OCI-LY7 (cell line): Measurements from ENCODE around the gene KRT23. TPM values are rescaled to one million over a fixed set of nuclear protein-coding genes. Genes with fewer than 3 reads are reported as not detected.

Experiments
- BruUV-seq: library from RNA; stranded (reverse); fragments of 400-500 nt; replicated peaks from 2 replicates; lab custom pipeline; 2021; lab: Mats Ljungman, UMichigan
- CTCF ChIA-PET: fragments of 300-600 bp; sonication (Branson Sonifier 250); formaldehyde crosslinking; loops from one replicate; lab custom pipeline; 2022; ENCODE audit warnings: antibody characterized with exemption; ENCODE audit not compliant: unreplicated experiment; lab: Charles Lee
- POLR2A ChIA-PET: fragments of 300-600 bp; sonication (Branson Sonifier 250); formaldehyde crosslinking; loops from one replicate; lab custom pipeline; 2022; ENCODE audit warnings: antibody characterized with exemption; lab: Charles Lee
- DNase-seq: peaks from one replicate; pipeline ENCODE4 v3.0.0-alpha.2; 2015; ENCODE audit warnings: low spot score
- H2AFZ ChIP-seq: fragments of 200-600 bp; sonication (generic), shearing (Covaris generic); 2 replicates; pipeline ENCODE4 v1.6.1; 2014; ENCODE audit warnings: mild to moderate bottlenecking, antibody characterized with exemption, low read length, moderate library complexity
- H3K27ac ChIP-seq: fragments of 200-600 bp; sonication (generic); 2 replicates; pipeline ENCODE4 v1.5.1; 2014; ENCODE audit warnings: mixed run types, low read depth, mild to moderate bottlenecking, moderate library complexity, low read length, inconsistent platforms; ENCODE audit not compliant: poor library complexity, severe bottlenecking
- H3K36me3 ChIP-seq: fragments of 200-600 bp; sonication (generic); 2 replicates; pipeline ENCODE4 v1.6.1; 2014; ENCODE audit warnings: mild to moderate bottlenecking, antibody characterized with exemption, low read length, moderate library complexity, mixed read lengths; ENCODE audit not compliant: insufficient read depth
- H3K4me1 ChIP-seq: fragments of 200-600 bp; sonication (generic); 2 replicates; pipeline ENCODE4 v1.5.1; 2014; ENCODE audit warnings: mild to moderate bottlenecking, low read length; ENCODE audit not compliant: insufficient read depth, poor library complexity, severe bottlenecking
- H3K4me2 ChIP-seq: fragments of 200-600 bp; sonication (generic); 2 replicates; pipeline ENCODE4 v1.6.1; 2014; ENCODE audit warnings: mild to moderate bottlenecking, low read length
- H3K4me3 ChIP-seq: fragments of 200-600 bp; sonication (generic); 2 replicates; pipeline ENCODE4 v1.5.1; 2014; ENCODE audit warnings: mild to moderate bottlenecking, low read depth, low read length; ENCODE audit not compliant: poor library complexity, severe bottlenecking
- H3K79me2 ChIP-seq: fragments of 200-600 bp; sonication (generic); 2 replicates; pipeline ENCODE4 v1.6.1; 2016; ENCODE audit warnings: low read depth, mild to moderate bottlenecking, low read length, moderate library complexity, mixed read lengths; ENCODE audit not compliant: insufficient read depth
- H3K9me2 ChIP-seq: fragments of 200-600 bp; sonication (generic); 2 replicates; pipeline ENCODE4 v1.6.1; 2016; ENCODE audit warnings: mild to moderate bottlenecking, low read length, mixed read lengths; ENCODE audit not compliant: insufficient read depth
- H3K9me3 ChIP-seq: fragments of 200-600 bp; sonication (generic); 2 replicates; pipeline ENCODE4 v1.6.1; 2014; ENCODE audit warnings: mild to moderate bottlenecking, mixed run types, low read length, mixed read lengths
- H4K20me1 ChIP-seq: fragments of 200-600 bp; sonication (generic); 2 replicates; pipeline ENCODE4 v1.6.1; 2014; ENCODE audit warnings: mild to moderate bottlenecking, antibody characterized with exemption, low read length, moderate library complexity, mixed read lengths; ENCODE audit not compliant: insufficient read depth
- EZH2phosphoT487 ChIP-seq: fragments of 200-600 bp; sonication (generic); IDR thresholded peaks from 2 replicates; pipeline ENCODE4 v1.6.1; 2018; ENCODE audit warnings: low read depth, borderline replicate concordance, mild to moderate bottlenecking, mixed run types, antibody characterized with exemption, low read length, moderate library complexity, mixed read lengths
- intact Hi-C: fragments of 100-400 bp; cut with micrococcal nuclease; formaldehyde crosslinking; loops from one replicate; pipeline ENCODE4 v1.10.0; 2022; ENCODE audit not compliant: unreplicated experiment
- total RNA-seq, 2 experiments: library from RNA; depleted of rRNA in 1 of 2; stranded (reverse); fragments of >200 nt in 1 of 2; shearing (Covaris generic) in 1 of 2; gene quantifications; 2 replicates each; pipeline ENCODE4 v1.2.3, GENCODE V29; 2014 to 2022
- TF ChIP-seq, protein P1 (sequence below): fragments of 200-600 bp; sonication (generic); conservative IDR thresholded peaks from 2 replicates; pipeline ENCODE4 v1.5.1; 2014; ENCODE audit warnings: mild to moderate bottlenecking, antibody characterized with exemption, low read length, moderate library complexity, mixed read lengths

KRT23 gene
- total RNA-seq, 2 experiments from 2014 or later: not detected

GRCh38 chr17:40963838-40964237 is 26.4 kb upstream of the KRT23 start:
- no TSS peak for BruUV-seq
- intact Hi-C loops: no loop called here

GRCh38 chr17:40962059-40962561 is 24.7 kb upstream of the KRT23 start:
- Histone ChIP-seq H3K9me3 (no peaks in the 10 kb centered on the region), H3K4me2 (no peak overlapping the region), H3K4me1 (no peaks in the 10 kb centered on the region), H3K27ac (no peak overlapping the region), H3K79me2 (no peaks in the 10 kb centered on the region), H3K9me2 (no peaks in the 10 kb centered on the region), H4K20me1 (no peaks in the 10 kb centered on the region), H2AFZ (no peak overlapping the region), H3K4me3 (no peak overlapping the region), H3K36me3 (no peaks in the 10 kb centered on the region)
- BruUV-seq: no TSS peak
- TF ChIP-seq, protein P1, sequence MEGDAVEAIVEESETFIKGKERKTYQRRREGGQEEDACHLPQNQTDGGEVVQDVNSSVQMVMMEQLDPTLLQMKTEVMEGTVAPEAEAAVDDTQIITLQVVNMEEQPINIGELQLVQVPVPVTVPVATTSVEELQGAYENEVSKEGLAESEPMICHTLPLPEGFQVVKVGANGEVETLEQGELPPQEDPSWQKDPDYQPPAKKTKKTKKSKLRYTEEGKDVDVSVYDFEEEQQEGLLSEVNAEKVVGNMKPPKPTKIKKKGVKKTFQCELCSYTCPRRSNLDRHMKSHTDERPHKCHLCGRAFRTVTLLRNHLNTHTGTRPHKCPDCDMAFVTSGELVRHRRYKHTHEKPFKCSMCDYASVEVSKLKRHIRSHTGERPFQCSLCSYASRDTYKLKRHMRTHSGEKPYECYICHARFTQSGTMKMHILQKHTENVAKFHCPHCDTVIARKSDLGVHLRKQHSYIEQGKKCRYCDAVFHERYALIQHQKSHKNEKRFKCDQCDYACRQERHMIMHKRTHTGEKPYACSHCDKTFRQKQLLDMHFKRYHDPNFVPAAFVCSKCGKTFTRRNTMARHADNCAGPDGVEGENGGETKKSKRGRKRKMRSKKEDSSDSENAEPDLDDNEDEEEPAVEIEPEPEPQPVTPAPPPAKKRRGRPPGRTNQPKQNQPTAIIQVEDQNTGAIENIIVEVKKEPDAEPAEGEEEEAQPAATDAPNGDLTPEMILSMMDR: no peak
- intact Hi-C loops: no loop called here
- ChIA-PET CTCF (no interaction called here), POLR2A (no interaction called here)
- no peak for DNase-seq

More at GRCh38 chr17:40963838-40964237, 26.4 kb upstream of the KRT23 start:
- Histone ChIP-seq H3K36me3 (no peaks in the 10 kb centered on the region), H3K79me2 (no peaks in the 10 kb centered on the region), H3K9me3 (no peaks in the 10 kb centered on the region), H3K4me3 (no peak overlapping the region), H2AFZ (no peak overlapping the region), H3K4me1 (no peaks in the 10 kb centered on the region), H3K9me2 (no peaks in the 10 kb centered on the region), H3K27ac (no peak overlapping the region), H4K20me1 (no peaks in the 10 kb centered on the region), H3K4me2 (no peak overlapping the region)
- TF ChIP-seq, protein P1: peak; percentile 83
- no peak for TF ChIP-seq EZH2phosphoT487
- peak; percentile 12 for DNase-seq
- POLR2A ChIA-PET: no interaction called here
- CTCF ChIA-PET: no interaction called here

GRCh38 chr17:40961591-40961990 is 24.1 kb upstream of the KRT23 start:
- no peaks in the 10 kb centered on the region for H3K9me3 ChIP-seq
- no peak for DNase-seq
- CTCF ChIA-PET: no interaction called here
- H3K79me2 ChIP-seq: no peaks in the 10 kb centered on the region
- TF ChIP-seq, protein P1: no peak
- no peak for TF ChIP-seq EZH2phosphoT487
- intact Hi-C loops: no loop called here
- POLR2A ChIA-PET: no interaction called here
- H4K20me1 ChIP-seq: no peaks in the 10 kb centered on the region
- no peaks in the 10 kb centered on the region for H3K4me1 ChIP-seq
- no peak overlapping the region for H3K4me2 ChIP-seq
- H2AFZ ChIP-seq: no peak overlapping the region
- H3K36me3 ChIP-seq: no peaks in the 10 kb centered on the region
- H3K9me2 ChIP-seq: no peaks in the 10 kb centered on the region
- BruUV-seq: no TSS peak
- no peak overlapping the region for H3K27ac ChIP-seq
- no peak overlapping the region for H3K4me3 ChIP-seq
